Cerebellar cortex (tissue), 1 donor: Measurements from ENCODE around the gene TXLNB.
A peak's percentile ranks its signal among the peaks of the same experiment; 100 is the strongest.

Experiments used
- DNase-seq: peaks from one replicate; pipeline ENCODE4 v3.0.0-alpha.2; 2015; ENCODE audit warnings: low spot score

TXLNB gene

DNA sequence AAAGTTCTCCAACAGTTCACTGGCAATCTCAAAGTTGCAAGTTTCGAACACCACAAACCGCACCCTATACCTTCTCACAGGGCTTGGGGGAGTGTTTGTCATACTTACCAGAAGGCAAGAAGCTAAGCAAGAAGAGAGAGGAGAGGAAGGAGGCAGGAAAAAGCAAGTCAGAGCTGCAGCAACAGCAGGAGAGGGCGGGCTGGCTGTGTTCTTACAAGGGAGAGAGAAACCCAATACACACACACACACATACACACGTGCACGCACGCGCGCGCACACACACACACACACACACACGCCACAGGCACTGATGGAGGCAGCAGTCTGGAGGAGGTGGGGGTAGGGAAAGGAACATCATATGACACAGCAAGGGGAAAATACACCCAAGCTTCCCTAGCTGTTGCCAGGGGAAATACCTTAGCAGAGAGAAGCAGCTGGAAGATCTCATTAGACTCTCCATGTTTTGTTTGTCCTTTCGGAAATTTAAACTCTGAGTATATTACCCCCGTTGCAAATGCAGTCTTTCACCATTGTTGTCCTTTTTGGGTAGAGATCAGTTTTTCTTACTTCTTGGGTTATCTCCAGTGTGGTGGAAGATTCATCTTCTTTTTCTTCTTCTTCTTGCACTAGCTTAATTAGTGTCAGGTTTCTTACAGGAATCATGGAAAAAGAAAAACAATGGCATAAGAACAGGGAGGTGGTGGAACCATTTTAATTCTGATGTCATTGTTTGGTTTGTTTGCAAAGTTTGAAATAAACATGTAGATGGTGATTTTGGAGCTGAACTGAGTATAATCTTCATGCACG is at the start of gene TXLNB:
TSS of gene TXLNB (minus strand) at position 186 of the 807 bp plus-strand sequence. CDS start 3,099 bp downstream, outside the sequence.
- no peak for DNase-seq

GRCh38 chr6:139341060-139341459 is 49.3 kb upstream of the TXLNB start:
- DNase-seq, result no peak

DNA sequence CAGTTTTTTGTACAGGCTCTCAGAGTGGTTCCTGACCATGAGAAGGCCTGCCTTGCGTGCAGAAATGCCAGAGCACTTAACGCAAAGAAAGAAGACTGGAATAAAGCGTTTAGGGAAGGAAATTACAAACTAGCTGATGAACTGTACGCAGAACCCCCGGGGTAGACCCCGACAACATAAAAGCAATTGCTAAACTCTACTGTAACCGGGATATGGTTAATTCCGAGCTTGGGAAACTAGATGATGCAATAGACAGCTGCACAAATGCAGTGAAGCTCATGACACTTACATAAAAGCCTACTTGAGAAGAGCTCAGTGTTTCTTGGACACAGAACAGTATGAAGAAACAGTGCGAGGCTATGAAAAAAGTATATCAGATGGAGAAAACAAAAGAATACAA is 47.0 kb upstream of the TXLNB start:
- DNase-seq, result no peak

DNA sequence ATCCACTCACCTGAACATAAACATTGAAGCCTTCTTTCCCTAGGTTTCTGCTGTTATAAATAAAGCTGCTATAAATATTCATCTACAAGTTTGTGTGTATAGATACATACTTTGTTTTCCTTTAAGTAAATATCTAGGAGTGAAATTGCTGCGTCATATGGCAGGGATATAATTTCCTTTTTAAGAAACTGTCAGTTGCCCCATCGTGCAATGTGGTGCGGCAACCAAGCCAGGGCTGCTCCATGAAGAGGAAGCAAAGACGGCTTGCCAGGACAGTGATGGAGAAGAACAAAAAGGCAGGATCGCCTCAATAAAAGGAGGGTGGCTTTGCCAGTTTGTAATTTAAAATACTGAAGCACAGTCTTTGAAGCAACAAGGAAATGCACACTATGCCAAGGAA is 46.0 kb upstream of the TXLNB start:
- DNase-seq, result no peak

- no peak for DNase-seq
These were observed 45.2 kb upstream of the TXLNB start for GRCh38 chr6:139337001-139337400.

GRCh38 chr6:139336488-139336887 is 44.7 kb upstream of the TXLNB start:
- peak; percentile 58 for DNase-seq

DNA sequence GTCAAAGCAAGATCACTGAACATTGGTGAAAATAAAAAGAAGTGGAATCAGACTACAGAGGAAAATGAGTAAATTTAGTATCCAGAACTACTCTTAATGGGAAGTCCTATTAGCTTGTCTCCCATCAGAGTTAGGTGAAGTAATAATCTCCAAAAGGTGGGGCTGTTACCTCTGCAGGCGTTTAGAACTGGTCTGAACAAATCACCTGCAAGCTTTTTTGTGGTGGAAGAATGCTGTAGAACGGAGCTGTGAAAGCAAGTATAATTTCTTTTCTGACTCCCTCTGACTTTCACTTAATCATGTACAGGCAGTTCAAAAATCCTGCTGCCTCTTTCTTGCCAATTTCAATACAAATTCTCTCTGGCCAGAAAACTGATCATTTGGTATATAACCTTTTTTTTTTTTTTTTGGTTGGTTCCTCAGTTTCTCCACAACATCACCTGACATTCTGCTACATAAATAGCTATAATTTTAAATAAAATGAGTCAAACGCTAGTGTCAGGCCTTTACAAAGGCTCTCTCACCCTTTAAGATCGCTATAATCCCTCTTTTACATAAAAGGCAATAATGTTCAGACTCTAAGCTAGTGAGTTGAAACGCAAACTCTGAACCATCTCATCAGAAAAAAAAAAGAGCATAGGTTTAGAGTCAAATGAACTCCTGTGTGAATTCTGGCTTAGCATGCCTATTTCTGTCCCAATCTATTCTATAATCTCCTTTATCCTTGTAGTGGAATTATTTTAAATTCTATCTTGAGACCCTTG is 43.8 kb upstream of the TXLNB start:
- no peak for DNase-seq

DNA sequence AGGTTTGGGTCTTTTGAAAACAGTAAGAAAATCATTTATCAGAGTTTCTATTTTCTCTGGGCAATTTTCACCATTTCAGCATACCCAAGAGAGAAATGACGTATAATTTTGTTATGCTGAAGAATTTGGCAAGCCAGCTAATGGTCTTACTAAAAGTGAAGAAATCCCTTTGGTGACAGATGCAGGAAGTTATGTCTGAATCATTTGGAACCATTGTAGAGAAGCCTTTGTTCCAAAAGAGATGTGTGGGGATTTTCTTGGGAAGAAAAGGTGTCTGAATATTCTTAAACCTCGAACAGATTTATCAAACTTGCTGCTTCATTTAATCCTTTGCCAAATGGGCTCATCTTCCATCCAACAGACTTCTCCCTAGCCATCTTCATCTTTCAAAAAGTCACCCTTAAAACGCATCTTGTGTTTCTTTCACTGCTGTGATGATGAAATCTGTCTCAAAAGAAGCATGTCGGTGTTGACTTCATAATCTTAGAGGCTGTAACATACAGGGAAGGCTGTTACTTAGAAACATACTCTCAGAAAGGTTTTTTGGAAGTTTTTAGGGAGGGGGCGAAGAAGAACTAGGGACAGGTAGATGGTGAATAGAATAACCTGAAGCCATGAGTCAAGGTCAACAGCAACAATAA is 43.1 kb upstream of the TXLNB start:
- no peak for DNase-seq

- no peak for DNase-seq
These were observed 39.2 kb upstream of the TXLNB start for GRCh38 chr6:139330826-139331500.

- DNase-seq, result peak; percentile 10
These were observed 38.5 kb upstream of the TXLNB start for GRCh38 chr6:139330306-139330705.

GRCh38 chr6:139329224-139329623 is 37.4 kb upstream of the TXLNB start:
- no peak for DNase-seq

DNA sequence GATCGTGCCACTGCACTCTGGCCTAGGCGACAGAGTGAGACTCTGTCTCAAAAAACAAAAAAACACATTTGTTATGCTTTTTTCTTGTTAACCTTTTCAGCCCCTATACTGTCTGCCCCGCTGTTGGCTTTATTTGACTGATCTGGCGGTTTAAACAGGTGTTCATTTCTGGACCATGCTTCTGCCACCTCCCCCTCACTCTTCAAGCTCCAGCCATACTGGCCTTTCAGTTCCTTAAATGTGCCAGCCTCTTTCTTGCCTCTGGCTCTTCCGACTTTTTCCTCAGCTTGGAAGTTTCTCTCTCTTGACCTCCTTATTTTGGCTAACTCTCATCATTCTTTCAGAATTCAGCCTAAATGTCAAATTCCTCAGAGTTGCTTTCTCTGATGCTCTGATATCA is 35.2 kb upstream of the TXLNB start:
- no peak for DNase-seq

DNA sequence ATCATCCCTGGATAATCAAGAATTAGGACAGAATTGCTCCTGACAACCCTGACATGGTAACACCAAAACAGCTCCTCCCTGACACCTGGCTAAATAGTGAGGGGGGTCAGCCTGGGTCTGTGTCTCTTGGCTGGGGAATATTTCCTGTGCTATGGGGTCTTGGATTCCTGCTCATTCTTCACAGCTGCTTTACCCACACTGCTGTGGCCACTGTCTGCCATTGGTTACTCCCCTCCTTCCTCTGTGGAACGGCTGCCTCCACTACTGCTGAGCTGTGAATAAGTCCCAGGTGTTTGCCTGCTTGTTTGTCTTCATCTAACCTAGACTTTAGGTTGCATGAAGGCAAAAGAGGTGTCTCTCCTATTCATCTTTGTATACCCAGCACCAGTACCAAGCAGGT is 33.9 kb upstream of the TXLNB start:
- no peak for DNase-seq

DNA sequence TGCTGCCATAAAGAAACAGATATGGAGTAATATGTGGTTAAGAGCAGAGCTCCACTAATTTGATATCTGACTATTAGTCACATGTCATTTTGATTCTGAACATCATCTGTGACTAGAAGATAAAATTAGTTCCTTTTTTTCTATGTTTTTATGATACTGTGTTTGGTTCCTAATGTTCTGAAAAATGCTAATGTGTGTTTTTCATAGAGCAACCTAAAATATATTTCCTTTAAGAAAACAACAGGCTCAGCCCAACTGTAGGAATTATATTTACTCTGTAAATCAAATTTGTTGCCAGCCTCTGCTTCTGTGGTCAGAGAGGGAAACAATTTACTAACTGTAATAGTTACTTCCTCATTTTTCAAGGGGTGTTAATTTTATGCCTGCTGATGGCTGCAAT is 33.3 kb upstream of the TXLNB start:
- DNase-seq, result no peak

- DNase-seq, result no peak
These were observed 32.4 kb upstream of the TXLNB start for GRCh38 chr6:139324301-139324555.

- no peak for DNase-seq
These were observed 31.9 kb upstream of the TXLNB start for GRCh38 chr6:139323511-139324300.

- DNase-seq, result no peak
These were observed 28.3 kb upstream of the TXLNB start for GRCh38 chr6:139320081-139320480.

GRCh38 chr6:139316622-139317317 is 25.0 kb upstream of the TXLNB start:
- no peak for DNase-seq

- no peak for DNase-seq
These were observed 22.2 kb upstream of the TXLNB start for GRCh38 chr6:139313784-139314545.

DNA sequence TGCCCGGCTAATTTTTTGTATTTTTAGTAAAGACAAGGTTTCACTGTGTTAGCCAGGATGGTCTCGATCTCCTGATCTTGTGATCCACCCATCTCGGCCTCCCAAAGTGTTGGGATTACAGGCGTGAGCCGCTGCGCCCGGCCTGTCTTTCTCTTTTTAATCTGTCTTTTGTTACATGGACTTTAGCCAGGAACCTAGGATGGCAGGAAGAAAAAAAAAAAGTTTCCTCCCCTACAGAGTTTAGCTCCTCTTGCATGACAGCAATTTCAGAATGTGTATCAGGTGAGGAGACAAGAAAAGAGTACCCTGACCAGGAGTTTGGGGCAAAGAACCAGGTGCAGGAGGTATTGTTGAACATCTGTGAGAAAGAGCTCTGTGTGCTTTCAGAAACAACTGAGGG is 21.4 kb upstream of the TXLNB start:
- DNase-seq, result no peak
